Activated CD8-positive, alpha-beta memory T cell treated with anti-CD3 and anti-CD28 coated beads, Interleukin-2, amount 10 ng/mL, durations not matched to agents 7 days and 5 days (primary cell): ENCODE results near the gene SQOR. TPM values are rescaled to one million over a fixed set of nuclear protein-coding genes. Genes with fewer than 3 reads are reported as not detected.

Source experiments
- total RNA-seq, 2 experiments: library from RNA; stranded (reverse); gene quantifications; one replicate each; pipeline ENCODE4 v1.2.3, GENCODE V29; 2021

SQOR gene
- total RNA-seq, 2 experiments from 2014 or later = 79.8 to 86.4 TPM

Other genes with a start within 250 kb of the SQOR start
- gene SLC30A4, start 112.3 kb upstream of the SQOR start, total RNA-seq = 1 to 10 TPM; 2.9 to 4.1 TPM
- gene BLOC1S6, start 47.6 kb upstream of the SQOR start, total RNA-seq = 10 to 100 TPM; 33.6 to 35.7 TPM